Parathyroid adenoma (tissue), 2 donors: ENCODE measurements around the gene B3GNT9.

Source experiments
- H2AFZ ChIP-seq: fragments of 300-600 bp; sonication (generic); one replicate; pipeline ENCODE4 v1.7.0; 2017; ENCODE audit warnings: antibody characterized with exemption, mild to moderate bottlenecking
- H3K27ac ChIP-seq: fragments of 300-600 bp; sonication (generic); one replicate; pipeline ENCODE4 v1.7.0; 2017
- H3K27me3 ChIP-seq: fragments of 300-600 bp; sonication (generic); one replicate; pipeline ENCODE4 v1.7.0; 2017; ENCODE audit warnings: low read length; ENCODE audit not compliant: control insufficient read depth, insufficient read depth
- H3K36me3 ChIP-seq: fragments of 300-600 bp; sonication (generic); one replicate; pipeline ENCODE4 v1.7.0; 2017; ENCODE audit warnings: low read length; ENCODE audit not compliant: control insufficient read depth, insufficient read depth
- H3K4me1 ChIP-seq: fragments of 300-600 bp; sonication (generic); one replicate; pipeline ENCODE4 v1.7.0; 2017; ENCODE audit warnings: control low read depth
- H3K4me2 ChIP-seq: fragments of 300-600 bp; sonication (generic); one replicate; pipeline ENCODE4 v1.7.0; 2017; ENCODE audit warnings: low read length
- H3K4me3 ChIP-seq: fragments of 300-600 bp; sonication (generic); one replicate; pipeline ENCODE4 v1.7.0; 2017; ENCODE audit warnings: low read depth, low read length
- H3K79me2 ChIP-seq: fragments of 300-600 bp; sonication (generic); one replicate; pipeline ENCODE4 v1.7.0; 2017; ENCODE audit warnings: control low read depth
- H3K9ac ChIP-seq: fragments of 300-600 bp; sonication (generic); one replicate; pipeline ENCODE4 v1.7.0; 2017; ENCODE audit warnings: mild to moderate bottlenecking
- H3K9me3 ChIP-seq: fragments of 300-600 bp; sonication (generic); one replicate; pipeline ENCODE4 v1.7.0; 2017; ENCODE audit warnings: low read length; ENCODE audit not compliant: control insufficient read depth
- TF ChIP-seq, protein P1 (sequence below): fragments of 300-600 bp; sonication (generic); IDR thresholded peaks from one replicate; pipeline ENCODE4 v1.7.0; 2017; ENCODE audit warnings: antibody characterized with exemption, mild to moderate bottlenecking
- donor health status: primary hyperparathyroidism.

B3GNT9 gene

DNA sequence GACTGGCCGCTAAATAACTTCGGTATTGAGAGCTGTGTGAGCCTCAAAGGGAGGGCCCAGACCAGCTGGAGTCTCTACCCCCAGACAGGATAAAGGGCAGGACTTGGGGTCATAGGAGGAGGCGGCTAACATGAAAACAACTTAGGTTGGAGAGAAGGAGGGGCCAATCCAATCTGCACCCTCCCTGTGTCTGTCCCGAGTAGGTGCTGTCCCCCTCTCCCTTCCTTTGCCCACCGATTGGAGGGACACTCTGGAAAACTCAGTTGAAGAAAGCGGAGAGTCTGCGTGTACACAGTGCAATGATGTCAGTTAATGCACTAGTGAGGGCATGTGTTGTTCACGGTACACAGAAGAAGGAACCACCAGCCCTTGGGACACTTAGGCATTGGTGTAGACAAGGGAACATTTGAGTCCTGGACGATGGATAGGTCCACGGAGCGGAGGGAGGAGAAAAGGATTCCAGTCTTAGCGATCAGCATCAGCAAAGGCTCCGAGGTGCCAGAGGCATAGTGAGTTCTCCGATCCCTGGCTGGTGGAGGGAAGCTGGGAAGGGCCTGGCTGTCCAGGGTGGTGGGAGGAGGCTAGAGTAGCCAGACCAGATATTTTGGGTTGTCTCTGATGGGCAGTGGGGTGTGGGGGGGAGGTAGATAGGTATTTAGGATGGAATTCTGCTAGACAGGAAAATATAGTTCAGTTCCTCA is 20.3 kb upstream of the B3GNT9 start:
- Histone ChIP-seq H3K36me3 (no peaks in the 10 kb centered on the region), H3K27me3 (no peaks in the 10 kb centered on the region), H3K4me1 (peaks cover 25% of the 10 kb centered on the region), H3K79me2 (no peaks in the 10 kb centered on the region), H3K4me2 (peak overlapping the region; percentile 27), H3K27ac (peak overlapping the region; percentile 85), H3K4me3 (peak overlapping the region; percentile 6), H2AFZ (peak overlapping the region; percentile 78), H3K9ac (no peak overlapping the region), H3K9me3 (no peaks in the 10 kb centered on the region)
- TF ChIP-seq, protein P1, sequence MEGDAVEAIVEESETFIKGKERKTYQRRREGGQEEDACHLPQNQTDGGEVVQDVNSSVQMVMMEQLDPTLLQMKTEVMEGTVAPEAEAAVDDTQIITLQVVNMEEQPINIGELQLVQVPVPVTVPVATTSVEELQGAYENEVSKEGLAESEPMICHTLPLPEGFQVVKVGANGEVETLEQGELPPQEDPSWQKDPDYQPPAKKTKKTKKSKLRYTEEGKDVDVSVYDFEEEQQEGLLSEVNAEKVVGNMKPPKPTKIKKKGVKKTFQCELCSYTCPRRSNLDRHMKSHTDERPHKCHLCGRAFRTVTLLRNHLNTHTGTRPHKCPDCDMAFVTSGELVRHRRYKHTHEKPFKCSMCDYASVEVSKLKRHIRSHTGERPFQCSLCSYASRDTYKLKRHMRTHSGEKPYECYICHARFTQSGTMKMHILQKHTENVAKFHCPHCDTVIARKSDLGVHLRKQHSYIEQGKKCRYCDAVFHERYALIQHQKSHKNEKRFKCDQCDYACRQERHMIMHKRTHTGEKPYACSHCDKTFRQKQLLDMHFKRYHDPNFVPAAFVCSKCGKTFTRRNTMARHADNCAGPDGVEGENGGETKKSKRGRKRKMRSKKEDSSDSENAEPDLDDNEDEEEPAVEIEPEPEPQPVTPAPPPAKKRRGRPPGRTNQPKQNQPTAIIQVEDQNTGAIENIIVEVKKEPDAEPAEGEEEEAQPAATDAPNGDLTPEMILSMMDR: no peak

DNA sequence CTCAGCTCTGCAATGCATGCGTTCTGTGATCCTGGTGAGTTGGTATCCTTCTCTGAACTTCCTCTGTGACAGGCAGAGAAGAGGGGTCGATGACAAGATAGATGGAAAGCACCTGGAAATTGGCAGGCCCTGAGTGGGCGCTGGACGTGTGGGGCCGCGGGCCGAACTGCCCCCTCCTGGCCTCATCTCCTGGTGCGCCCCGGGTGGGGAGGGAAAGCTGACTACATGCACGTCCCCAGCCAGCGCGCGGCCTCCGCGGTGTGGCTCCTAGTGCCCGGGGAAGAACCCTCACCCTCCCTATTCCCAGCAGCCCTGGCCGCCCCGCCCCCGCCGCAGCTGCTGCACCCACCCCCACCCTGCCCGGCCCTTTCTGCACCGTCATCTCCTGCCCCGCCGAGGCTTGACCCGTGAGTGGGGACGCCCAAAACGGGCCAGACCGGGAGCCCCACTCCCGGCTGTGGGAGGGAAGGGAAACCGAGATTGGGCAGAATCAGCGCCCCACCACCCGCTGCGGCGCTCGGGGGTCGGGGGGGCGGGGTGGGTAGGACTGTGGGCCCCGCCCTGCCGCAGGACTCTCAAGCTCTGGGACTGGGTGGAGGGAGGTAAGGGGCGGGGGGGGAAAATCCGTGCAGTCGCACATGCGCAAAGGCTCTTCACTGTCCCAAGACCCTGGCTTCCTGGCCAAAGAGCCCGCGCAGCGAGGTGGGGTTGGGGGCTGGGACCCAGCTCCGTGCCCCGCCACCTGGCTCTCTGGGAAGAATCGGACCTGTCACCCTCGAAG is 19.6 kb upstream of the B3GNT9 start, which contains the start of gene NOL3:
Gene NOL3 (plus strand): TSS at position 371 of the 781 bp plus-strand sequence.
- Histone ChIP-seq H2AFZ (peak within 1 kb of the TSS; percentile 78), H3K36me3 (no peaks in the 10 kb centered on the region), H3K4me3 (peak within 1 kb of the TSS; percentile 44), H3K27me3 (no peaks in the 10 kb centered on the region), H3K4me1 (peaks cover 25% of the 10 kb centered on the region), H3K27ac (peak within 1 kb of the TSS; percentile 85), H3K4me2 (peak within 1 kb of the TSS; percentile 87), H3K79me2 (no peaks in the 10 kb centered on the region), H3K9me3 (no peaks in the 10 kb centered on the region), H3K9ac (no peak within 1 kb of the TSS)
- TF ChIP-seq, protein P1: no peak

GRCh38 chr16:67169642-67170167 is 18.9 kb upstream of the B3GNT9 start:
- Histone ChIP-seq H3K36me3 (no peaks in the 10 kb centered on the region), H3K27ac (peak overlapping the region; percentile 85), H3K4me3 (peak overlapping the region; percentile 44), H3K27me3 (no peaks in the 10 kb centered on the region), H2AFZ (peak overlapping the region; percentile 77), H3K9me3 (no peaks in the 10 kb centered on the region), H3K79me2 (no peaks in the 10 kb centered on the region), H3K4me1 (peaks cover 30% of the 10 kb centered on the region), H3K9ac (no peak overlapping the region), H3K4me2 (peak overlapping the region; percentile 87)
- TF ChIP-seq, protein P1: peak; percentile 28

DNA sequence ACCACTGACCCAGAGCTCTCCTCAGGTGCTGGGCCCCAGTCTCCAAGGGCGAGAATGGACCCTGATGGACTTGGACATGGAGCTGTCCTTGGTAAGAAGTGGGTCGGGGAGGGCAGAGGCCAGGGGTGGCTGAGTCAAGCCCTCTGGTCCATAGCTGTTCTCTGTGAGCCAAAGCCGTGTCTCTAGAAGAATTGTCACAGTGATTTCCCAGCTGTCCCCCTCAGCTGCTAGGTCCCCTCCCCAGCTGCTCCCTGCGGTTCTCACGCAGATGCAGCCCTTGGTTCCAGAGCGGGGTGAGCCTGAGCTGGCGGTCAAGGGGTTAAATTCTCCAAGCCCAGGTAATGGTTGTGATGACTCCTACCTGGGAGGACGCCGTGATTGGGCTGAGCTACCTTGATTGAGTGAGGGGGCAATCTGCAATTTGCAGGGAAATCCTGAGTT is 18.2 kb upstream of the B3GNT9 start:
- Histone ChIP-seq H3K9me3 (no peaks in the 10 kb centered on the region), H3K36me3 (no peaks in the 10 kb centered on the region), H3K4me2 (no peak overlapping the region), H3K27me3 (no peaks in the 10 kb centered on the region), H3K9ac (no peak overlapping the region), H3K4me1 (peaks cover 27% of the 10 kb centered on the region), H3K27ac (no peak overlapping the region), H3K79me2 (no peaks in the 10 kb centered on the region), H2AFZ (no peak overlapping the region), H3K4me3 (no peak overlapping the region)
- TF ChIP-seq, protein P1: no peak
